IPS-NIHi7 (cell line): Measurements from ENCODE around the gene FOXN4.

Experiments
- DNase-seq: peaks from one replicate; pipeline ENCODE4 v3.0.0; 2012; ENCODE audit warnings: mixed read lengths; ENCODE audit errors: extremely low spot score

The FOXN4 gene

DNA sequence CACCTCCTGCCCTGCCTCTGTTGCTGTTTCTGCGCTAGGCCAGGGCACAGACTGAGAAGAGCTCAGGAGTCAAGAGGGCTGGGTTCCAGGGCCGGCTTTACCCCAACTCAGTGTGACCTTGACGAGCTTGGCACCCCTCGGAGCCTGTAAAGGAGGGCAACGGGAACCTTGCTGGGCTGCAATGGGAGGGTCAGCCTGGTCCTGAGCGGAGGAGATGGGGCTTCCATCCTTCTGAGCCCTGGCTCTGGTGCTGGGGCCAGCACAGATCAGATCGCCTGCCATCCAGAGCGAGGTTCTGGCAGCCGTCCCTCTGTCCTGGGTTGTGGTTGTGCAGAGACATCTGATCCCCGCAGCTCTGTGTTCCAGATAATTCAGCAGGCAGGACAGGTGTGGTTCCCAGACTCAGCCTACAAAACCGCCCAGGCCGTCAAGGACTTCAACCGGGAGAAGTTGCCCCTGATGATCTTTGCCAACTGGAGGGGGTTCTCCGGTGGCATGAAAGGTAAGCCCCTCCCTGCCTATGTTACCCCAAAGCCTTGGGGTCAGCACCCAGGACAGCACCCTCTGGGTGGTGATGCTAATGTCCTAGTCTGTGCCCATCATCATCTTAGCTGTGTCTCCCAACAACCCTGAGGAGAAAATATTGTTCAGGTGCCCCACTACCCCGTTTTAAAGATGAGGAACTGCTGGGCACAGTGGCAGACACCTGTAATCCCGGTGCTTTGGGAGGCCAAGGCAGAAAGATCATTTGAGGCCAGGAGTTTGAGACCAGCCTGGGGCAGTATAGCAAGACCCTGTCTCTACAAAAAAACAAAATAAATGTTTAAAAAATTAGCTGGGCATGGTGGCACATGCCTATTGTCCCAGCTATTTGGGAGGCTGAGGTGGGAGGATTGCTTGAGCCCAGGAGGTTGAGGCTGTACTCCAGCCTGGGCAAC lies 50.2 kb downstream of the FOXN4 start:
- DNase-seq: no peak

DNA sequence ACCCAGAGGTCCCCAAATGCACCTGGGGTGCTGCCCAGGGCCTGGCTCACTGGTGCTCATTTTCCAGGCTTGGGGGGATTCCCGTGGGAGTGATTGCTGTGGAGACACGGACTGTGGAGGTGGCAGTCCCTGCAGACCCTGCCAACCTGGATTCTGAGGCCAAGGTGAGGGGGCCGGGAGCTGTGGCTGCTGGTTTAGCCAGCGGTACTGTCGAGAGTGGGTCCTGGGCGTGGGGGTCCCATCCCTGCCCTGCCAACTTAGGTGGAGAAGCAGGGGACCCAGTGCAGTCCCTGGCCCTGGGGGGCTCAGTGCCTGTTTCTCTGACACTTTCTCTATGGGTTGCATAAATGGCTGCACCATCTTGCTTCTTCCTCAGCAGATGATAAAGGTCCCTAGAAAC lies 50.9 kb downstream of the FOXN4 start:
- DNase-seq: no peak

DNA sequence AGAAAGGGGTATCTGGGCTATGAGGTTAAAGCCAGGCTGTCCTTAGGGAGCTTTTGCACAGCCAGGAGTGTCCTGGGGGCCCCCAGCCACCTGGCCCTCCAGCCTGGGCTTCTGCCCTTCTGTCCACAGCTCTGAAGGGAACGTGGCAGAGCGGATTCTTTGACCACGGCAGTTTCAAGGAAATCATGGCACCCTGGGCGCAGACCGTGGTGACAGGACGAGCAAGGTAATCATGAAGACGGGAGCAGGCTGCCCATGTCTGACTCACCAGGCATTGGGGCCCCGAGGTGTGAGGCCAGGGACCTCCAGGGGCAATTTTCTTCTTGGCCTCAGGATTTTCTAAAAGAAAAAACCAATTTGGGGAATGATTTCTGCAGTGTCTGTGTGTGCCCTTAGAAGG lies 53.1 kb downstream of the FOXN4 start:
- DNase-seq: no peak

DNA sequence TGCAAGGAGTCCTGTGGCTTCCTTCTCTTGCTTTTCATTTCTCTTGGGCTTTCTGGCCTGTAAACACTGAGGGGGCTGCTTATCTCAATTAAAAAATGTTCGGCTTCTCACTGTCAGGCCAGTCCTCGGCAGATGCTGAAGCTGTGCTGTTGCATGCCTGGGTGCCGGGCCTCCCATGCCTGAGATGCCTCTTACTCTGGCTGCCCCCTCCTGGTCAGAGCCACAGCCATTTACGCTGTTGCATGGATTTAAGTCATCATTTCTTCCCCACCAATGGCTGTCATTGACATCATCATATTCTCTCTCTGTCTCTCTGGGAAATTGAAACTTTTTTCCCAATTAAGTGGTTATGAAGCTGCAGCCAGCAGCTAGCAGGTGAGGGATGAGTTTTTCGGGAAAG lies 53.7 kb downstream of the FOXN4 start:
- DNase-seq: peak; percentile 56

DNA sequence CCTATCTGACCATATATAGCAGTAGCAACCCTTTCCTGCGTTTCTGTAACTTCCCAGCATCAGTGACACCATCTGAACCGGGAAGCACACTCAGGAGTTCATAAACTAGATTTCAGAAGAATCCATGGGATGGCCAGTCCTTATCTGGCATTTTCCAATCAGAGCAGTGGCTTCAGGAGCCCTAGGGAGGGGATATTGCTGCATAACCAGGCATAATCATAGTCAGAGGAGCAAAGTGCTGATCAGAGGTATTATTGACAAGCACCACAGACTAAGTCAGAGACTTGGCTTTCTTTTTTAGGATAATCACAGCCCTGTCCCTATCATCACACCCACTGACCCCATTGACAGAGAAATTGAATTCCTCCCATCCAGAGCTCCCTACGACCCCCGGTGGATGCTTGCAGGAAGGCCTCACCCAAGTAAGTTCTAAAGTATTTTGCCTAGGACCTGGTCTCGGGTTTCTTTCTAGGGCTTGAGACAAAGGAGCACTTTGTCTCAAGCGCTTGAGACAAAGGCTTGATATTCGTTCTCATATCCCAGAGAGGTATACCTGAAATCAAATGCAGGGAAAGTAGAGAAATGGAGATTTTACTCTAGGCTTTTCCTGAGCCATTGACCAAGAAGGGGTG lies 55.1 kb downstream of the FOXN4 start:
- no peak for DNase-seq

DNA sequence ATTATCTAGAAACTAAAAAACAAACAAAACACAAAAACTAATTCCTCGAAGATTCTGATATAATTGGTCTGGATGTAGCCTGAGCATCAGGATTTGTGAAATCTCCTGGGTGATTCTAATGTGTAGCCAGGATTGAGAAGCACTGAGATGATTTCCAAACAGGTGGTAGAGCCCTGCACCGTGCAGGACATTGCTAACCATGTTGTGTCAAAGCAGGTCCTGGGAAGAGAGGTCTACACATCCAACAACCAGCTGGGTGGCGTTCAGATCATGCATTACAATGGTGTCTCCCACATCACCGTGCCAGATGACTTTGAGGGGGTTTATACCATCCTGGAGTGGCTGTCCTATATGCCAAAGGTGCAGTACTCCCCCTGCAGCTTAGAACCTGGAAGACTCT lies 56.3 kb downstream of the FOXN4 start:
- no peak for DNase-seq

DNA sequence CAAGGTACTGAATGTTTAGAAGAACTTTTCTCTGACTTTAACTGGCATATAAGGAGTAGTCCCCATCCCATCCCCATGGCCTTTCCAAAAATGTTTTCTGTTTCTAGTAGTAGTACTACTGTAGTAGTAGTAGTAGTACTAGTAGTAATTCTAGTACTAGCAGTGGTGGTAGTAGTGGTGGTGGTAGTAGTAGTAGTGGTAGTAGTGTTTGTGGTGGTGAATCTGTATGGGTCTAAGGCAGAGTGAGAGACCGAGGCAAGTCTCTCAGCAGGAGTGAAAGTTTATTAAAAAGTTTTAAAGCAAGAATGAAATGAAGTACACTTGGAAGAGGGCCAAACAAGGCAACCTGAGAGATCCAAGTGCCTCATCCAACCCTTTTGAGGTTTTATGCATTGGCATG lies 58.6 kb downstream of the FOXN4 start:
- no peak for DNase-seq

DNA sequence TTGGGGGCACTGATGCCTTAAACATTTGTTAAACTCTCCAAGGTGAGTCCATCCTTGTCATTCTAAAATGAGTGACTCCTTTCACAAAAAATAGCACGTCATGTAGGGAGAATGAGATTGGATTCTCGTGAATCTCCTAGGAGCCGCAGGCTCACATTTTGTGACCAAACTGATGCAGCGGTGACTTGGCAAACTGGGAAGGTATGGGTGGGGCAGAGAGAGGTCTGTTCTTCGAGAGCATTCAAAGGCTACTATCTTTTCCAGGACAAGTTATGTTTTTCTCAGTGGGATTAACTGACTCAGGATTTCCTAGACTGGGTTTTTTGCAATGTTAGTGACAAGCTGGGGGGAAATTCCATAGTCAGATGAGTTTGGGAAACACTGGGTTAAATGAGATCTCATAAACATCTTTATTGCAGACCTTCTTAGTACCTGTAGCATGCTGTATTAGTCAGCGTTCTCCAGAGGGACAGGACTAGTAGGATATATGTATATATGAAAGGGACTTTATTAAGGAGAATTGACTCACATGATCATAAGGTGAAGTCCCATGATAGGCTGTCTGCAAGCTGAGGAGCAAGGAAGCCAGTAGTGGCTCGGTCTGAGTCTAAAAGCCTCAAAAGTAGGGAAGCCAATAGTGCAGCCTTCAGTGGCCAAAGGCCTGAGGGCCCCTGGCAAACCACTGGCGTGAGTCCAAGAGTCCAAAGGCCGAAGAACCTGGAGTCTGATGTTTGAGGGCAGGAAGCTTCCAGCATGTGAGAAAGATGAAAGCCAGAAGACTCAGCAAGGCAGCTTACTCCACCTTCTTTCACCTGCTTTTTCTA lies 61.0 kb downstream of the FOXN4 start:
- no peak for DNase-seq

DNA sequence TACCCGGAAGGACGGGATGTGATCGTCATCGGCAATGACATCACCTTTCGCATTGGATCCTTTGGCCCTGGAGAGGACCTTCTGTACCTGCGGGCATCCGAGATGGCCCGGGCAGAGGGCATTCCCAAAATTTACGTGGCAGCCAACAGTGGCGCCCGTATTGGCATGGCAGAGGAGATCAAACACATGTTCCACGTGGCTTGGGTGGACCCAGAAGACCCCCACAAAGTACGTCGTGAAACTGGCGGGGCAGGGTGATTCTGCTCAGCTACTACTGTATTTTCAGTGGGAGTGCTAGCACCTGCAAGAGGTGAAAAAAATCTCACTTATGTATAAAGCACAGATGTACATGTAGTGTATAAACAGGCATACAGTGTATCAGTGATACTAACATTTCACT lies 62.9 kb downstream of the FOXN4 start:
- DNase-seq: no peak

DNA sequence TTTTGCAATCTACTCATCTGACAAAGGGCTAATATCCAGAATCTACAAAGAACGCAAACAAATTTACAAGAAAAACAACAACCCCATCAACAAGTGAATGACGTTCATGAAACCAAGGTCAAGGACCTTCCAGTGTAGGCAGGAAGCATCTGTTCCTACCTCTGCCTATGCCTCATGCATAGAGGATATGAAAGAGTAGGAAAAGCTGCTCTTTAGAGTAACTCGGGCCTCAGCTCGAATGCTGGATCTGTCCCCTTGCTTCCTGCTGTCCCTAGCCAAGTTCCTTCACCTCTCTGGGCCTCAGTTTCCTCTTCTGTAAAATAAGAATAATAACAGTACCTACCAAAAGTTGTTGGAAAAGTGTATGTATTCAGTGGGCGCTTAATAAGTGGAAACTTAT lies 65.0 kb downstream of the FOXN4 start:
- no peak for DNase-seq

DNA sequence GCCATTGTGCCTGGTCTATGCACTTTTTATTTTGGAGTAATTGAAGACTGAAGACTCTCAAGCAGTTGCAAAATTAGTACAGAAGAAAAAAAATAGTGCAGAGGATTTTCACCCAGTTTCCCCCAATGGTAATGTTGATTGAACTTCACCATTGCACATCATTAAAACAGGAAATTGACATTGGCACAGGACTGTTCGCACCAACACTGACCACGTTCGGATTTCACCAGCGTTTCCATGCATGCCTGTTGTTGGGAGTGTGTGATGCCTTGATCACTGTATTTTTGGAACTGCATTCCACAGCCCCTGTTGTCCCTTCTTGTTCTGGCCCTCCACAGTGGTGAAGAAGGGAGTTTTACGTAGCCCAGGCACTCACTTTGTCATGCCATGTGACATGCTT lies 67.1 kb downstream of the FOXN4 start:
- no peak for DNase-seq

DNA sequence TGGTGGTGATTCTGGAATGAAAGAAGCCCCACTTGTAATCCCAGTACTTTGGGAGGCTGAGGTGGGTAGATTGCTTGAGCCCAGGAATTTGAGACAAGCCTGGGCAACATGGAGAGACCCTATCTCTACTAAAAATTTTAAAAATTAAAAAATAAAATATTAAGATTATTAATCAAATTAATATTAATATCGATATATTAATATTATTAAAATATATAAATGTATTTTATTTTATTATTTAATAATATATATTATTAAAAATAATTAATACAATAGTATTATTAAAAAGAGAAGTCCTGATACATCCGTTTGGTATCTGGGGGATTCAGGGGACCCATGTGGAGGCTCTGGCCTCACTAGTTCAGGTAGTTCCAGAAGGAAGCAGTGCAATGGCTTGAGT lies 68.7 kb downstream of the FOXN4 start:
- DNase-seq: no peak

DNA sequence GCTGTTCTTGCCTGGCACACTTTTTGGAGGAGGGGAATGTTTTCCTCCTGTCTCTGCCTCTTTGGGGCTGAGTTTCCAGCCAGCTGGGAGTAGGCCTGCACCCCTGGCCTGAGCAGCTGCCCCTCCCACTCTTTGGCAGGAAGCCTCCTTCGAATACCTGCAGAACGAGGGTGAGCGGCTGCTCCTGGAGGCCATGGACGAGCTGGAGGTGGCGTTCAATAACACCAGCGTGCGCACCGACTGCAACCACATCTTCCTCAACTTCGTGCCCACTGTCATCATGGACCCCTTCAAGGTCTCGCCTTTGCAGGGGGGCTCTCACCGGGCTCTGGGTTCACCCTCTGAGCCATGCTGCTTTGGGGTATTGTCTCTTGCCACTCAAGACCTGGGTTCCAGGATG lies 69.4 kb downstream of the FOXN4 start:
- DNase-seq: no peak

DNA sequence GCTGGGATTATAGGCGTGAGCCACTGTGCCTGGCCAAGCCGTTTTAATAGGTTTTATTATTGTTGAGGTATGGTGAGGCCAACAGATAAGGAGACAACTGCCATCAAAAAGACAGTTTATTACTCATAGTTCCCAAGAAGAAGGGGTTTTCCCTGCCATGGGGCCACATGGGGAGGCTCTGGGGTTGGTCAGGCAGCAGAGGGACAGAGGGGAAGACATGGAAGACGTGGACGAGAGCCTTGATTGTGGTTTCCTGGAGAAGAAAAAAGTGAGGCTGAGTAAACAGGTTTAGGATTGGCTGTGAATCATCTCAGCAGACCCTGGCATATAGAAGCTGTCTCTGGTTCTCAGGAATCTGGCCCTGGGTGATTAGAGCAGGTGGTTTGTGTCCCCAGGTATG lies 69.9 kb downstream of the FOXN4 start:
- DNase-seq: no peak

DNA sequence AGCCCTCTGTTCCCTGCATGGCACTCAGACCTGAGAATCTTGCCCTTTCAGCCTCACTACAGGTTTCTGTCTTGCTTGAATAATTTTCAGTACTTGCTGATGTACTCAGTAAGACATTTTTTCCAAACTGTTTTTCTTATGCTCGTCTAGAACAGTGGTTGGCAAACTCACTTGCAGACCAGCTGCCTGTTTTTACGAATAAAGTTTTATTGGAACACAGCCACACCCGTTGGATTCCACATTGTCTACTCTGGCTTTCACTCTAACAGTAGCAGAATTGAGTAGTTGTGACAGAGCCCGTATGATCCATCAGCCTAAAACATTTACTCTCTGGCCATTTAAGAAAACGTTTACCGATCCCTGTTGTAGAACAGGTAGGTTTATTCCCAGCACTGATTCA lies 72.8 kb downstream of the FOXN4 start:
- DNase-seq: no peak

DNA sequence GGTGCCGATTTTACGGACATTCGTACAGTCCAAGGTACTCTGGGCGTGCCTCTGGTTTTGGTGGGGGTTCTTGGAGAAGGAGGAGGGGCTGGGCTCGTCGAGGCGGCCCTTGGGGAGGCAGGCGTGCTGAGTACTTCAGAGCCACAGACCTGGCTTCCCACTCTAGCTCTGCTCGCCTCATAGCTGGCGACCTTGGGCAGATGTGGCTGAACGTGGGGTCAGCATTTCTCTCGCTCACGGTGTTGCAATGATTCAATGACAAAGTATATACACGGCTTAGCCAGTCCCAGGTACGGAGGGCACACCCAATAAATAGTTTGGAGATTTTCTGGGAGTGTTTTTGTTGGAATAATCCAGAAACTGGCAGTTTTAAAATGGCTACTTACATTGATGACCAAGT lies 75.1 kb downstream of the FOXN4 start:
- DNase-seq: no peak

DNA sequence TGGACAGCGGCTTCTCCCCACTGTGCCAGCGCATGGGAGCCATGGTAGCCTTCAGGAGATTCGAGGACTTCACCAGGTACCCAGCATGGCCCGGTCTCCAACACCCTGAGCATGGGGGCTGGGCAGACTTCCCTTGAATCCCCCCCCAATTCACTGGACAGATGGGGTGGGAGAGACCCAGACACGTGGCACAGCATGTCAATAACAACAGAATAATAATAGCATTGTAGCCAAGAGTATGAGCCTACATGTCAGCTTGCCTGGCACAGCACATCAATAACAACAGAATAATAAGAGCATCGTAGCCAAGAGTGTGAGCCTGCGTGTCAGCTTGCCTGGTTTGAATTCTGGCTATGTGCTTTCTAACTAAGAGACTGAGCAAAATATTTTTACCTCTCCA lies 76.4 kb downstream of the FOXN4 start:
- no peak for DNase-seq

DNA sequence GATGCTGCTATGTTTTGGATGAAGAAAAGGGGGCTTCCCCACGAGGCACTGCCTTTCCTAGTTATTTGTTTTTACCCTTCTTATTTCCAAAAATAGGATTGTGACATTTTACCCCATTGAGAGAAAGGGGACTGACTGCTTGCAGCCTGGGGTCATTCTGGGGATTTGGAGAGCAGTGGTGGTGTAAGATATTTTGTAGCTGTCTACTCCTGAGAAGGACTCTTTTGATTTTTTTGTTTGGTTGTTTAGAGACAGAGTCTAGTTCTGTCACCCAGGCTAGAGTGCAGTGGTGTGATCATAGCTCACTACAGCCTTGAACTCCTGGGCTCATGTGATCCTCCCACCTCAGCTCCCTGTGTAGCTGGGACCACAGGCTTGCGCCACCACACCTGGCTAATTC lies 78.9 kb downstream of the FOXN4 start:
- DNase-seq: no peak

DNA sequence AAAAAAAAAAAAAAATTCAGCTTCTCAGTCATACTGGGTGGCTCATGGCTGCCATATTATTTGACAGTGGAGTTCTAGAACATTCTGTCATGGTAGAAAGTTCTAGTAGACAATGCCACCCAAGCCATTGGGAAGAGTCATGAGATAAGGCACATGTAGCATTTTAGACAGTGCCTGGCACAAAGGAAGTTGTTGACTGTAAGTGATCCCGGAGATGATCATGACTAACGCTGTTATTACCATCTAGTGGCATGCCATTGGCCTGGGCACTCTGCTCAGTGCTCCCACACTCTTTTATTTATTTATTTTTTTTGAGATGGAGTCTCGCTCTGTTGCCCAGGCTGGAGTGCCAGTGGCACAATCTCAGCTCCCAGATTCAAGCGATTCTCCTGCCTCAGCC lies 80.4 kb downstream of the FOXN4 start:
- DNase-seq: no peak
